Fibroblast of lung (primary cell): Measurements from ENCODE around the gene COLEC12. TPM values are rescaled to one million over a fixed set of nuclear protein-coding genes. Genes with fewer than 3 reads are reported as not detected.

Experiments
- DNase-seq, 2 donors: peaks; one replicate each; pipeline versions ENCODE4 v3.0.0 to v3.0.0-alpha.2; 2010; ENCODE audit warnings: low read depth in 2 of 2
- H2AFZ ChIP-seq: 2 replicates; pipeline ENCODE4 v1.5.1; 2012; ENCODE audit warnings: low read length, control low read depth, inconsistent platforms
- H3K27ac ChIP-seq: 2 replicates; pipeline ENCODE4 v1.5.1; 2011; ENCODE audit warnings: low read length, control low read depth; ENCODE audit not compliant: insufficient read depth
- H3K27me3 ChIP-seq: 2 replicates; pipeline ENCODE4 v1.5.1; 2011; ENCODE audit warnings: mild to moderate bottlenecking, low read length; ENCODE audit not compliant: control insufficient read depth, insufficient read depth
- H3K36me3 ChIP-seq: 2 replicates; pipeline ENCODE4 v1.5.1; 2011; ENCODE audit warnings: low read length; ENCODE audit not compliant: control insufficient read depth, insufficient read depth
- H3K4me1 ChIP-seq: 2 replicates; pipeline ENCODE4 v1.5.1; 2011; ENCODE audit warnings: low read length; ENCODE audit not compliant: control insufficient read depth, insufficient read depth; ENCODE audit errors: extremely low read depth
- H3K4me2 ChIP-seq: 2 replicates; pipeline ENCODE4 v1.5.1; 2011; ENCODE audit warnings: low read length, control low read depth; ENCODE audit not compliant: insufficient read depth; ENCODE audit errors: extremely low read depth
- H3K4me3 ChIP-seq, 4 experiments: fragments of 200-600 bp in 1 of 4; sonication (generic) in 1 of 4; replicated peaks in 1 of 4; 2 replicates each; pipeline ENCODE4 v1.5.1; 2011 to 2016; ENCODE audit warnings: low read length in 4 of 4, low read depth in 3 of 4, mild to moderate bottlenecking in 3 of 4, control low read depth in 2 of 4, inconsistent platforms in 1 of 4, mixed read lengths in 1 of 4; ENCODE audit not compliant: insufficient read depth in 1 of 4; ENCODE audit errors: control extremely low read depth in 1 of 4
- H3K79me2 ChIP-seq: 2 replicates; pipeline ENCODE4 v1.5.1; 2012; ENCODE audit warnings: mild to moderate bottlenecking, low read length, inconsistent platforms; ENCODE audit not compliant: control insufficient read depth, insufficient read depth
- H3K9ac ChIP-seq: 2 replicates; pipeline ENCODE4 v1.5.1; 2011; ENCODE audit warnings: mild to moderate bottlenecking, low read length, control low read depth; ENCODE audit not compliant: insufficient read depth
- H3K9me3 ChIP-seq: 2 replicates; pipeline ENCODE4 v1.5.1; 2012; ENCODE audit warnings: low read depth, low read length; ENCODE audit not compliant: control insufficient read depth, insufficient read depth
- H4K20me1 ChIP-seq: 2 replicates; pipeline ENCODE4 v1.5.1; 2011; ENCODE audit warnings: low read length; ENCODE audit not compliant: control insufficient read depth, insufficient read depth; ENCODE audit errors: extremely low read depth
- CTCF ChIP-seq, 2 donors: IDR thresholded peaks in 1 of 2; conservative IDR thresholded peaks in 1 of 2; 1 replicate in 1 of 2; 2 replicates in 1 of 2; pipeline ENCODE4 v1.5.1; 2011 to 2012; ENCODE audit warnings: low read length in 2 of 2, control low read depth in 1 of 2, inconsistent platforms in 1 of 2, low read depth in 1 of 2, mild to moderate bottlenecking in 1 of 2
- EZH2 ChIP-seq: IDR thresholded peaks from 2 replicates; pipeline ENCODE4 v1.5.1; 2012; ENCODE audit warnings: low read length, control low read depth, mild to moderate bottlenecking; ENCODE audit errors: missing control alignments
- polyA plus RNA-seq, 2 donors: library from polyadenylated mRNA; depleted of rRNA in 1 of 2; stranded (reverse) in 1 of 2; unstranded in 1 of 2; fragments of >200 nt; gene quantifications; 2 replicates each; pipeline ENCODE4 v1.2.1, GENCODE V29; 2011 to 2012; ENCODE audit warnings: missing spikeins in 1 of 2
- total RNA-seq: library from RNA; depleted of rRNA; stranded (reverse); fragments of >200 nt; gene quantifications from 2 replicates; pipeline ENCODE4 v1.2.1, GENCODE V29; 2014

The COLEC12 gene
- total and polyA plus RNA-seq, 2 donors (not counting 1 experiment from before 2014, with no cell fraction given): 20.0 to 24.8 TPM

- Histone ChIP-seq H3K79me2 (no peaks in the 10 kb centered on the region), H3K9me3 (no peaks in the 10 kb centered on the region), H3K4me1 (peaks cover 13% of the 10 kb centered on the region), H3K27me3 (no peaks in the 10 kb centered on the region), H3K27ac (peak overlapping the region; percentile 24), H2AFZ (no peak overlapping the region), H3K4me2 (peak overlapping the region; percentile 19), H4K20me1 (no peaks in the 10 kb centered on the region), H3K4me3 (no peak overlapping the region), H3K36me3 (no peaks in the 10 kb centered on the region), H3K9ac (no peak overlapping the region)
- DNase-seq: peak; percentile 68 to 86
- no peak for TF ChIP-seq CTCF (conservative IDR thresholded peaks at IDR 0.05 in 1 of 2, IDR thresholded peaks at IDR 0.05 in 1 of 2; ENCODE audit: low read depth in 1 of 2, low read length in 2 of 2)
- TF ChIP-seq EZH2: no peak
These were observed 29.6 kb downstream of the COLEC12 start for GRCh38 chr18:470661-471501.

GRCh38 chr18:468955-469790, 31.3 kb downstream of the COLEC12 start:
- Histone ChIP-seq H4K20me1 (no peaks in the 10 kb centered on the region), H3K27me3 (no peaks in the 10 kb centered on the region), H3K27ac (no peak overlapping the region), H3K36me3 (no peaks in the 10 kb centered on the region), H3K9ac (no peak overlapping the region), H2AFZ (no peak overlapping the region), H3K4me2 (no peak overlapping the region), H3K79me2 (no peaks in the 10 kb centered on the region), H3K9me3 (no peaks in the 10 kb centered on the region), H3K4me3 (no peak overlapping the region), H3K4me1 (peaks cover 4% of the 10 kb centered on the region)
- DNase-seq: no peak
- TF ChIP-seq EZH2 (no peak), CTCF (conservative IDR thresholded peaks at IDR 0.05 in 1 of 2, IDR thresholded peaks at IDR 0.05 in 1 of 2; ENCODE audit: low read depth in 1 of 2, low read length in 2 of 2) (no peak)
